HG02678 (cell line): Measurements from ENCODE around the gene EME2.
A peak's percentile ranks its signal among the peaks of the same experiment; 100 is the strongest.

Experiments used
- ATAC-seq: cut with Tn5 transposase; IDR thresholded peaks from one replicate; pipeline ENCODE4 v1.9.1; 2021; ENCODE audit warnings: mild to moderate bottlenecking, moderate library complexity; ENCODE audit not compliant: unreplicated experiment

Gene EME2

GRCh38 chr16:1766231-1766630 lies 6.4 kb upstream of the EME2 start:
- ATAC-seq = no peak

- ATAC-seq = no peak
These were observed 5.9 kb upstream of the EME2 start for GRCh38 chr16:1766701-1767100.

DNA sequence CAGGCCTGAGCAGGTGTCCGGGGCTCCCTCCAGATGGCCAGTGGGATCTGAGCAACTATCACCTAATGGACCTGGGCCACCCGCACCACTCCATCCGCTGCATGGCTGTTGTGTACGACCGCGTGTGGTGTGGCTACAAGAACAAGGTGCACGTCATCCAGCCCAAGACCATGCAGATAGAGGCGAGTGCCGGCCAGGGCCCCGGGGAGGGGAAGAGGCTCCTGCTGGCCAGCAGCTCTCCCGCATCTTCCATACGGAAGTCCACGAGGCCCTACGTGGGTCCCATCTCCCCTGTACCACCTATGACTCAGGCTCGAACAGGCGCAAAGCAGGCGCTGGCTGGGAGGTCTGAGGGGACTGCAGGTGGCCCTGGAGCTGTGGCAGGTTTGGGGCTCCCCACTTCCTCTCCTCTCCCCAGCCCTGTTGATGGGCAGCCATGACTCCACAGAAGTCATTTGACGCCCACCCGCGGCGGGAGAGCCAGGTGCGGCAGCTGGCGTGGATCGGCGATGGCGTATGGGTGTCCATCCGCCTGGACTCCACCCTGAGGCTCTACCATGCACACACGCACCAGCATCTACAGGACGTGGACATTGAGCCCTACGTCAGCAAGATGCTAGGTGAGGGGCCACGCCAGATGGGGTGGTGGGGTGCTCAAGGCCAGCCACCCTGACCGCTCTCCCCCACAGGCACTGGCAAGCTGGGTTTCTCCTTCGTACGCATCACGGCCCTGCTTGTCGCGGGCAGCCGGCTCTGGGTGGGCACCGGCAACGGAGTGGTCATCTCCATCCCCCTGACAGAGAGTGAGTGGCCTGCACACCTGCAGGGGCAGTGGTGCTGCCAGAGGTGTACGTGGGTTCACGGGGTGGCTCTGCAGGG lies 5.3 kb upstream of the EME2 start:
- no peak for ATAC-seq

DNA sequence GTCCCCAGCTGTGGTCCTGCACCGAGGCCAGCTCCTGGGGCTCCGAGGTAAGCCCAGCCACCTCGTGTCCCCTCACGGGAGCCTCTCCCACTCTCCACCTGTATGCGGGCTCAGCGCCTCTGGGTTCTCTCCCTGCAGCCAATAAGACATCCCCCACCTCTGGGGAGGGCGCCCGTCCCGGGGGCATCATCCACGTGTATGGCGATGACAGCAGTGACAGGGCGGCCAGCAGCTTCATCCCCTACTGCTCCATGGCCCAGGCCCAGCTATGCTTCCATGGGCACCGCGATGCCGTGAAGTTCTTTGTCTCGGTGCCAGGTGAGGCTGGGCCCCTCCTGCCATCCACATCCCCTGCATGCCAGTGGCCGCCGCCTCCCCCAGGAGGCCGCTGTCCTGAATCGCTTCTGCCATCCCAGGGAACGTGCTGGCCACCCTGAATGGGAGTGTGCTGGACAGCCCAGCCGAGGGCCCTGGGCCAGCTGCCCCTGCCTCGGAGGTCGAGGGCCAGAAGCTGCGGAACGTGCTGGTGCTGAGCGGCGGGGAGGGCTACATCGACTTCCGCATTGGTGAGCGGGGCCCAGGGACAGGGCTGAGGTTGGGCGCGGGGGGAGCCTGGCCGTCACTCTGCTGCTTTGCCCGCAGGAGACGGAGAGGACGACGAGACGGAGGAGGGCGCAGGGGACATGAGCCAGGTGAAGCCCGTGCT lies 4.4 kb upstream of the EME2 start:
- ATAC-seq = no peak

GRCh38 chr16:1768767-1769401 lies 3.7 kb upstream of the EME2 start:
- no peak for ATAC-seq

DNA sequence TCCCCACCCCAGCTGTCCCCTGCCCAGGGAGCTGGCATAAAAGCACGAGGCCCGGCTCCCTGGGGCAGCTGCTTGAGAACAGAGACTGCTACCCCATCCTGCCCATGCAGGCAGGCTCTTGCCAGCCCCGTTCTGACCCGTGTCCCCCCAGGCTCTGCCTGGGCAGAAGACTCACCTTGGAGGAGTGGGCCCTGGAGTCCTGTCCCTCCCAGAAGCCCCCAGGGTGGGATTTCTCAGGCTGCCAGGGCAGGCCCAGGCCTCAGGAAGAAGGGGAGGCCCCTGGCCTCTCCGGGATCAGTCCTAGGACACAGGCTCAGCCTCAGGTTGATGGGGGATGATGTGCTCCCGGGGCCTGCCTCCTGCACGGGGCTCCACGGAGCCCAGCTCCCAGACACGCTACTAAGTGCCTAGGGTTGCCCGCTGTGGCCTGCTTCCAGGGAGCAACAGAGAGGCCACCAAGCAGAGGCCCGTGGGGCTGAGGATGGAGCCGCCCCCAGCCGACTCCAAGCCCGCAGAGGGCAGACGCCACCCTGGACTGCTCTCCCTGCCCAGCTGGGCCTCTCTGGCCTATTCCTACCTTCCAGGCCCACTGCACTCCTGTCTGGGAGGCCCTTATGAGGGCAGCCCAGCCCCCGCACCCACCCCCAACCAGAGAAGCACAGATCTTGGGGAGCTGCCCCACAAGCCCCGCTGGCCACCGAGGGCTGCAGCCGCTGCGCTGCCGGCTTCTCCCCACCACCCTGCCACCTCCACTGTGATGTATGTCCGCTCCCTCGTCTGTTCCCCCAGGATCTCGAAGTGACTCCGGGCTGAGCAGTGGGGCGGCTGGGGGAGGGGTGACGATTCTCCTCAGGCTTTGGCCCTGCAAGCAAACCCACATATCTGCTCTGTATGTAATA lies 3.0 kb upstream of the EME2 start:
- no peak for ATAC-seq

GRCh38 chr16:1770328-1771187 lies 2.1 kb upstream of the EME2 start:
- ATAC-seq = no peak

GRCh38 chr16:1771188-1771863 lies 1.3 kb upstream of the EME2 start, which contains the start of gene NME3:
TSS of gene NME3 (minus strand) at chr16:1771543. CDS start at chr16:1771534, 9 bp downstream.
- no peak for ATAC-seq

- ATAC-seq = no peak
These were observed 697 bp upstream of the EME2 start for GRCh38 chr16:1771864-1772361.

GRCh38 chr16:1772908-1773702 lies 495 bp downstream of the EME2 start, which contains the start of gene MRPS34:
TSS of gene MRPS34 (minus strand) at chr16:1773134. CDS start at chr16:1773119, 15 bp downstream.
- peak; percentile 56 for ATAC-seq

- no peak for ATAC-seq
These were observed 1.3 kb downstream of the EME2 start for GRCh38 chr16:1773703-1774447.

DNA sequence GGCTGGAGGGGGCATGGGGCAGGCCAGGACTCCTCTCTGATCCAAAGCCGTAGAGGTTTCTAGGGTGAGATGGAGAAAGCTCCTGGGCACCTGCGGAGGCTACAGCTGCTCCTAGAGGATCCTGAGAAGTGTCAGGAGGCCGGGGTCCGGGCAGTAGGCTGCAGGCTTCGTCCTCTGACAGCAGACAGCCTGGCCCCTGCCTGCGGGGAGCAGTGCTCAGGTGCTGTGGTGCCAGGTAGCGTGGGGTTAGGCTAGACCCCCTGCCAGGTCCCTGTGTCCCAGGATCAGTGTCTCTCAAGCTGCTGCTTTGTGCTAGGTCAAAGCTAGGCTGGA lies 1.8 kb downstream of the EME2 start:
- ATAC-seq = no peak

GRCh38 chr16:1775006-1775845 lies 2.6 kb downstream of the EME2 start:
- ATAC-seq = no peak

GRCh38 chr16:1775846-1776671 lies 3.4 kb downstream of the EME2 start:
- ATAC-seq = no peak

DNA sequence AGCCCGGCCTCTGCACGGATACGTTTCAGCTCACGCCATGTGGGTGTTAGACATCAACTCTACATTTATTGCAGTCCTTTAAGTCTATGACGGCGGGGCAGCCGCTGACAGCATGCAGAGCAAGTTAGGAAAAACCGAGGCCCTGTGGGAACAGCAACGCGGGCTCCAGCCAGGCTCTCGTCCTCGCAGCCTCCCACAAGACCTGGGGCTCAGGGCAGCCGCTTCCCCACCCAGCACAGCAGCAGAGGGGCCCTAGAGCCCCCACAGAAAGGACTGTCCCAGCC lies 4.0 kb downstream of the EME2 start:
- no peak for ATAC-seq

DNA sequence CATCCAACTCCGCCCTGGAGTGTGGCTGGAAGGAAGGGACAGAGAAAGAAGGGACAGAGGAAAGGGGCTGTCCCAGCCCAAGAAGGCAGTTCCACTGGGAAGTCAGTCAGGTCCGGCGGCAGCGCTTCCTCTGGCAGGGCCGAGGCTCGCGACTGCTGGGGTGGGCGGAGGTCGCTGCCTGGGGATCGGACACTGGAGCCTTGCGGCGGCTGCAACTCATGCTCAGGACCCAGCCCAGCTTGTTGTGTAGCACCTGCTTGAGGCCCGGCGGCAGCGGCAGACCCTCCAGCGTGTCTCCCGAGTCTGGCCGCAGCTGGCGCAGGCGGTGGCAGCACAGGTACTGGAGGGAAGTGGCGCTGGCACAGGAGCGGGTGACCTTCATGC lies 4.4 kb downstream of the EME2 start:
- no peak for ATAC-seq
